H9 (cell line): ENCODE results near the gene KRTAP10-3. TPM values are rescaled to one million over a fixed set of nuclear protein-coding genes. Genes with fewer than 3 reads are reported as not detected.

Experiments
- DNase-seq: peaks from one replicate; pipeline ENCODE4 v3.0.0-alpha.2; 2017
- H2AFZ ChIP-seq: one replicate; pipeline ENCODE4 v1.6.1; 2013; ENCODE audit warnings: mild to moderate bottlenecking, low read length, control low read depth, moderate library complexity
- H2AK5ac ChIP-seq: 2 replicates; pipeline ENCODE4 v1.6.1; 2013; ENCODE audit warnings: low read length, control low read depth, mixed read lengths; ENCODE audit not compliant: insufficient read length
- H2BK120ac ChIP-seq: one replicate; pipeline ENCODE4 v1.6.1; 2013; ENCODE audit warnings: low read depth, mild to moderate bottlenecking, low read length, control low read depth, inconsistent platforms; ENCODE audit not compliant: poor library complexity, severe bottlenecking
- H2BK12ac ChIP-seq: 2 replicates; pipeline ENCODE4 v1.6.1; 2013; ENCODE audit warnings: low read length, control low read depth, mixed read lengths, low read depth; ENCODE audit not compliant: insufficient read length
- H2BK15ac ChIP-seq: 2 replicates; pipeline ENCODE4 v1.6.1; 2013; ENCODE audit warnings: low read depth, low read length, control low read depth
- H2BK20ac ChIP-seq: one replicate; pipeline ENCODE4 v1.6.1; 2013; ENCODE audit warnings: low read depth, mild to moderate bottlenecking, low read length, control low read depth, inconsistent platforms; ENCODE audit not compliant: poor library complexity, severe bottlenecking
- H2BK5ac ChIP-seq: 2 replicates; pipeline ENCODE4 v1.6.1; 2013; ENCODE audit warnings: low read length, control low read depth, mixed read lengths; ENCODE audit not compliant: insufficient read length
- H3K14ac ChIP-seq: 2 replicates; pipeline ENCODE4 v1.6.1; 2013; ENCODE audit warnings: low read length, control low read depth; ENCODE audit not compliant: insufficient read depth
- H3K18ac ChIP-seq: 2 replicates; pipeline ENCODE4 v1.6.1; 2013; ENCODE audit warnings: low read depth, mild to moderate bottlenecking, mixed read lengths, low read length, control low read depth; ENCODE audit not compliant: insufficient read length
- H3K23ac ChIP-seq: 2 replicates; pipeline ENCODE4 v1.6.1; 2013; ENCODE audit warnings: low read length, control low read depth, mixed read lengths, low read depth; ENCODE audit not compliant: insufficient read length
- H3K23me2 ChIP-seq: 2 replicates; pipeline ENCODE4 v1.6.1; 2013; ENCODE audit warnings: low read depth, mild to moderate bottlenecking, mixed read lengths, low read length, control low read depth; ENCODE audit not compliant: insufficient read length, poor library complexity, severe bottlenecking
- H3K27ac ChIP-seq: 2 replicates; pipeline ENCODE4 v1.5.1; 2013; ENCODE audit warnings: low read length, control low read depth, mixed read lengths, low read depth; ENCODE audit not compliant: insufficient read length
- H3K27me3 ChIP-seq: 2 replicates; pipeline ENCODE4 v1.6.1; 2013; ENCODE audit warnings: low read length, control low read depth, inconsistent platforms; ENCODE audit not compliant: insufficient read depth
- H3K4ac ChIP-seq: 2 replicates; pipeline ENCODE4 v1.6.1; 2013; ENCODE audit warnings: low read depth, mild to moderate bottlenecking, control low read depth, inconsistent platforms, low read length, moderate library complexity
- H3K4me1 ChIP-seq: 2 replicates; pipeline ENCODE4 v1.6.1; 2013; ENCODE audit warnings: low read length, control low read depth, inconsistent platforms; ENCODE audit not compliant: insufficient read depth
- H3K4me2 ChIP-seq: 2 replicates; pipeline ENCODE4 v1.6.1; 2013; ENCODE audit warnings: low read length, control low read depth, mixed read lengths; ENCODE audit not compliant: insufficient read length, insufficient read depth
- H3K56ac ChIP-seq: 2 replicates; pipeline ENCODE4 v1.6.1; 2013; ENCODE audit warnings: low read depth, mild to moderate bottlenecking, mixed read lengths, low read length, control low read depth; ENCODE audit not compliant: insufficient read length
- H3K79me1 ChIP-seq: 2 replicates; pipeline ENCODE4 v1.6.1; 2013; ENCODE audit warnings: low read depth, mild to moderate bottlenecking, moderate library complexity, low read length, control low read depth, inconsistent platforms; ENCODE audit not compliant: insufficient read depth, poor library complexity, severe bottlenecking
- H3K79me2 ChIP-seq: 2 replicates; pipeline ENCODE4 v1.6.1; 2013; ENCODE audit warnings: low read length, control low read depth, inconsistent platforms; ENCODE audit not compliant: insufficient read depth
- H3K9ac ChIP-seq: 2 replicates; pipeline ENCODE4 v1.6.1; 2013; ENCODE audit warnings: low read length, control low read depth, mixed read lengths; ENCODE audit not compliant: insufficient read length; ENCODE audit errors: extremely low read depth
- H3K9me3 ChIP-seq: one replicate; pipeline ENCODE4 v1.6.1; 2013; ENCODE audit warnings: low read depth, low read length, inconsistent platforms; ENCODE audit not compliant: control insufficient read depth
- H3T11ph ChIP-seq: one replicate; pipeline ENCODE4 v1.6.1; 2013; ENCODE audit warnings: mild to moderate bottlenecking, low read length, control low read depth, inconsistent platforms
- H4K20me1 ChIP-seq: one replicate; pipeline ENCODE4 v1.6.1; 2013; ENCODE audit not compliant: control insufficient read depth, insufficient read length, insufficient read depth
- H4K5ac ChIP-seq: 2 replicates; pipeline ENCODE4 v1.6.1; 2013; ENCODE audit warnings: low read depth, mild to moderate bottlenecking, mixed read lengths, low read length, control low read depth; ENCODE audit not compliant: insufficient read length
- H4K8ac ChIP-seq: replicated peaks from 2 replicates; pipeline ENCODE4 v1.6.1; 2013; ENCODE audit warnings: low read length, control low read depth, mixed read lengths, low read depth; ENCODE audit not compliant: insufficient read length
- H4K91ac ChIP-seq: 2 replicates; pipeline ENCODE4 v1.6.1; 2013; ENCODE audit warnings: low read depth, mild to moderate bottlenecking, moderate library complexity, mixed read lengths, low read length, control low read depth; ENCODE audit not compliant: insufficient read length
- H3K27ac Mint-ChIP-seq, 3 experiments: 2 replicates in 2 of 3; 3 replicates in 1 of 3; pipeline ENCODE4 v1.8.0; 2020 to 2021; ENCODE audit warnings: mixed read lengths in 3 of 3, mild to moderate bottlenecking in 1 of 3, moderate library complexity in 1 of 3
- H3K27me3 Mint-ChIP-seq: 2 replicates; pipeline ENCODE4 v1.8.0; 2021; ENCODE audit warnings: low read depth, mild to moderate bottlenecking, moderate library complexity, mixed read lengths
- H3K36me3 Mint-ChIP-seq, 3 experiments: 2 replicates in 2 of 3; 3 replicates in 1 of 3; pipeline ENCODE4 v1.8.0; 2020 to 2021; ENCODE audit warnings: low read depth in 3 of 3, mixed read lengths in 3 of 3; ENCODE audit not compliant: insufficient read depth in 1 of 3
- H3K4me1 Mint-ChIP-seq, 2 experiments: 2 replicates each; pipeline ENCODE4 v1.8.0; 2020; ENCODE audit warnings: mixed read lengths in 2 of 2
- H3K4me3 Mint-ChIP-seq, 2 experiments: 2 replicates in 1 of 2; 3 replicates in 1 of 2; pipeline ENCODE4 v1.8.0; 2020 to 2021; ENCODE audit warnings: mild to moderate bottlenecking in 2 of 2, mixed read lengths in 2 of 2, moderate library complexity in 1 of 2
- H3K9me3 Mint-ChIP-seq, 2 experiments: 2 replicates in 1 of 2; 3 replicates in 1 of 2; pipeline ENCODE4 v1.8.0; 2020; ENCODE audit warnings: mild to moderate bottlenecking in 2 of 2, mixed read lengths in 2 of 2, moderate library complexity in 1 of 2
- WGBS: extraction: QIAGEN DNeasy Blood & Tissue Kit; methylation state at CpG from one replicate; pipeline ENCODE4 v1.1.7; 2013; ENCODE audit warnings: missing lambda C conversion rate, low lambda C conversion rate, mixed read lengths; ENCODE audit not compliant: insufficient read length; ENCODE audit errors: extremely low coverage; 5-methylcytosine and 5-hydroxymethylcytosine counted together
- total RNA-seq: library from RNA; stranded (reverse); gene quantifications from 2 replicates; pipeline ENCODE4 v1.2.1, GENCODE V29; 2021
- TF ChIP-seq, protein P1 (sequence below): fragments of 200-600 bp; sonication (generic); conservative IDR thresholded peaks from 3 replicates; pipeline ENCODE4 v1.8.0; 2021; ENCODE audit warnings: antibody characterized with exemption, mild to moderate bottlenecking

The KRTAP10-3 gene
- total RNA-seq, 1 experiment from 2014 or later: not detected

DNA sequence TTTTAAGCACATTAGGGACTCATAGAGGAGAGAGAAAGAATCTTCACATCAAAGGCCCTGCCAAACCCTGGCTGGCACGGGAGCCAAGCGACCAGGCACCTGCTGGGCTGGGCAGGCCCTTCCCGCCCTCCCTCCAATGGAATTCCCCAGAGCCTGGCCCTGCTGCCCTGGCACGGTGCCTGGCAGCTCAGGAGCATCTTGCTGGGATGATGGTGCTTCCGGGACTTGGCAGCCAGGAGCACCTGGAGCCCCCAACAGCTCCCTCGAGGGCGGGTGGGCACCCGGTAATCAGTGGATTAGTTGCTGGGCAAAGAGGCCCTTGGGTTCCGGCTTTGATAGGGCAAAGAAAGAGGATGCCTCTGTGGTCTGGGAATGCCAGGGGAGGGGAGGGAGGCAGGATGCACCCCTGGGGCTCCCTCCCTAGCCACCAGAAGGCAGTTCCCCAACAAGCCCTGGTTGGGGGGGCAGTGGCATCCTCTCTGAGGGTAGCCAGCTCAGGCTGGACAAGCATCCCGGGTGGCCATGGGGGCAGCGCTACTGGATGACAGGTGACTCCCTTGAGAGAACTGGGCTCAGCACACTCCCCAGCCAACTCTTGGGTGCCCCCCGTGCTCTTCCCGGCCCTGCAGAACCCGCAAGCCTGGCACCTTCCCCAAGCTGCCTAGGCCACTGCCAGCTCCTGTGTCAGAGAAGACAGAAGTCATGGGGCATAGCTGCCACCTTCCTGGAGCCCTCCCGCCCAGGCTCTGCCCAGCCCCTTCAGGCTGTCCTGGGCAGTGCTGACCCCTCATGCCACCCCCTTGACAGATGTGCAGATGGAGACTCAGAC lies 45.0 kb downstream of the KRTAP10-3 start:
- no peaks in the 10 kb centered on the region for H3K27me3 ChIP-seq
- H3K23me2 ChIP-seq: no peaks in the 10 kb centered on the region
- H3K9me3 ChIP-seq: no peaks in the 10 kb centered on the region
- H3K79me1 ChIP-seq: no peaks in the 10 kb centered on the region
- no peak overlapping the region for H4K5ac ChIP-seq
- H3K4me1 ChIP-seq: no peaks in the 10 kb centered on the region
- H3K23ac ChIP-seq: no peak overlapping the region
- H3K4ac ChIP-seq: no peak overlapping the region
- TF ChIP-seq, protein P1, sequence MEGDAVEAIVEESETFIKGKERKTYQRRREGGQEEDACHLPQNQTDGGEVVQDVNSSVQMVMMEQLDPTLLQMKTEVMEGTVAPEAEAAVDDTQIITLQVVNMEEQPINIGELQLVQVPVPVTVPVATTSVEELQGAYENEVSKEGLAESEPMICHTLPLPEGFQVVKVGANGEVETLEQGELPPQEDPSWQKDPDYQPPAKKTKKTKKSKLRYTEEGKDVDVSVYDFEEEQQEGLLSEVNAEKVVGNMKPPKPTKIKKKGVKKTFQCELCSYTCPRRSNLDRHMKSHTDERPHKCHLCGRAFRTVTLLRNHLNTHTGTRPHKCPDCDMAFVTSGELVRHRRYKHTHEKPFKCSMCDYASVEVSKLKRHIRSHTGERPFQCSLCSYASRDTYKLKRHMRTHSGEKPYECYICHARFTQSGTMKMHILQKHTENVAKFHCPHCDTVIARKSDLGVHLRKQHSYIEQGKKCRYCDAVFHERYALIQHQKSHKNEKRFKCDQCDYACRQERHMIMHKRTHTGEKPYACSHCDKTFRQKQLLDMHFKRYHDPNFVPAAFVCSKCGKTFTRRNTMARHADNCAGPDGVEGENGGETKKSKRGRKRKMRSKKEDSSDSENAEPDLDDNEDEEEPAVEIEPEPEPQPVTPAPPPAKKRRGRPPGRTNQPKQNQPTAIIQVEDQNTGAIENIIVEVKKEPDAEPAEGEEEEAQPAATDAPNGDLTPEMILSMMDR: no peak
- H3K56ac ChIP-seq: no peak overlapping the region
- Mint-ChIP-seq H3K4me3 (no peak overlapping the region), H3K27me3 (peaks cover 3% of the 10 kb centered on the region), H3K9me3 (no peaks in the 10 kb centered on the region), H3K27ac (no peak overlapping the region), H3K4me1 (peaks cover 0 to 12% of the 10 kb centered on the region in 2 experiments; a peak in 2 of 4 replicates), H3K36me3 (peaks cover 0 to 10% (median 3%) of the 10 kb centered on the region in 3 experiments; a peak in 5 of 7 replicates)
- no CpG with 5 or more reads among the region's 15 CpGs for WGBS
- H3K79me2 ChIP-seq: no peaks in the 10 kb centered on the region
- no peak overlapping the region for H2AFZ ChIP-seq
- no peak overlapping the region for H2BK15ac ChIP-seq
- no peak overlapping the region for H3K4me2 ChIP-seq
- no peak overlapping the region for H3K14ac ChIP-seq
- H2BK120ac ChIP-seq: no peak overlapping the region
- no peak overlapping the region for H2BK5ac ChIP-seq
- H4K20me1 ChIP-seq: no peaks in the 10 kb centered on the region
- H3K27ac ChIP-seq: no peak overlapping the region
- H3K18ac ChIP-seq: no peak overlapping the region
- H4K91ac ChIP-seq: no peak overlapping the region
- no peak overlapping the region for H4K8ac ChIP-seq
- H3K9ac ChIP-seq: no peak overlapping the region
- DNase-seq: no peak
- no peak overlapping the region for H2BK20ac ChIP-seq
- no peak overlapping the region for H2AK5ac ChIP-seq
- no peak overlapping the region for H2BK12ac ChIP-seq
- H3T11ph ChIP-seq: no peak overlapping the region
